ENCODE results near the gene STRIT1. TPM values are rescaled to one million over a fixed set of nuclear protein-coding genes. Genes with fewer than 3 reads are reported as not detected.

The STRIT1 gene
- total and polyA plus RNA-seq, 2 of the 4 experiments (the other 2 are of a cell fraction): not detected

- TF ChIP-seq RFX5 (IDR thresholded peaks at IDR 0.05; ENCODE audit: low read depth, low read length) (no peak), CEBPB (IDR thresholded peaks at IDR 0.05; ENCODE audit: low read depth, low read length) (no peak)
These were observed 10.1 kb downstream of the STRIT1 start (continued) for GRCh38 chr3:155283092-155284056.

GRCh38 chr3:155282385-155283091 is 10.9 kb downstream of the STRIT1 start:
- H2AFZ ChIP-seq (replicated peaks; ENCODE audit: low read length, poor library complexity): no peak overlapping the region
- DNase-seq (peak; percentile 74), ATAC-seq (ENCODE audit: low read depth) (peak; percentile 82)
- H2BK5ac ChIP-seq (ENCODE audit: low read depth, low read length, poor library complexity, severe bottlenecking): peak overlapping the region; percentile 35
- no peaks in the 10 kb centered on the region for H3K36me3 ChIP-seq (ENCODE audit: control insufficient read depth, insufficient read depth, low read length)
- POLR2A ChIA-PET (ENCODE audit: unreplicated experiment): no interaction called here
- no peaks in the 10 kb centered on the region for H4K20me1 ChIP-seq (ENCODE audit: insufficient read depth, low read length)
- no peak overlapping the region for H3K9ac ChIP-seq (ENCODE audit: low read depth, low read length)
- TF ChIP-seq USF2 (IDR thresholded peaks at IDR 0.05; ENCODE audit: low read depth, low read length) (no peak), FOS (IDR thresholded peaks at IDR 0.05; ENCODE audit: low read depth, low read length) (no peak), ELK1 (IDR thresholded peaks at IDR 0.05; ENCODE audit: borderline replicate concordance, low read depth, low read length) (no peak), MAFK (IDR thresholded peaks at IDR 0.05; ENCODE audit: low read depth, low read length) (peak; percentile 74), POLR2A (IDR thresholded peaks at IDR 0.05; ENCODE audit: low read depth, low read length) (no peak), CEBPB (IDR thresholded peaks at IDR 0.05; ENCODE audit: low read depth, low read length) (no peak)
- intact Hi-C loops (cut with micrococcal nuclease) (no loop called here), dilution Hi-C loops (cut with HindIII; ENCODE audit: low sequenced_read_pairs, unreplicated experiment) (no loop called here), in situ Hi-C loops (cut with MboI; ENCODE audit: low sequenced_read_pairs) (no loop called here)
- peak overlapping the region; percentile 6 for H4K91ac ChIP-seq (ENCODE audit: insufficient read depth, low read depth, low read length)
- no peaks in the 10 kb centered on the region for H3K27me3 ChIP-seq (ENCODE audit: control insufficient read depth, insufficient read depth, low read length)
- CTCF ChIA-PET: interaction anchor here (0.6 kb wide), 1 partner anchor 19 kb away, joined by 3 read pairs; no protein-coding TSS in a partner anchor
- H3K4me2 ChIP-seq (ENCODE audit: low read depth, low read length): peak overlapping the region; percentile 67
- H2BK15ac ChIP-seq (ENCODE audit: low read depth, low read length): peak overlapping the region; percentile 27; the same call in 1 of the 3 replicates
- 95% methylated on average over 3 of the region's 6 CpGs; no CpG with 5 or more reads in 1 of the 2 experiments for whole genome bisulfite sequencing, 2 experiments (ENCODE audit: extremely low coverage in 2 of 2, insufficient read length in 1 of 2)
- H2BK120ac ChIP-seq (ENCODE audit: low read depth, low read length): peak overlapping the region; percentile 12
- no TSS peak for BruUV-seq (replicated peaks)
- H2AK5ac ChIP-seq (ENCODE audit: low read depth, low read length): peak overlapping the region; percentile 43; the same call in 1 of the 2 replicates
- H3K9me1 ChIP-seq (ENCODE audit: insufficient read depth, low read length): peaks cover 5% of the 10 kb centered on the region
- no peak overlapping the region for H3K56ac ChIP-seq (ENCODE audit: extremely low read depth, insufficient read depth, low read length)
- no peaks in the 10 kb centered on the region for H3K9me3 ChIP-seq (ENCODE audit: control insufficient read depth, insufficient read depth, low read length)
- H3K27ac ChIP-seq (ENCODE audit: insufficient read depth, low read length): 0 out of 2 replicates have a peak overlapping the region, but pooled peaks have one; percentile 3
- peak overlapping the region; percentile 12 for H3K14ac ChIP-seq (replicated peaks; ENCODE audit: low read depth, low read length)
- peak overlapping the region; percentile 53 for H3K4ac ChIP-seq (ENCODE audit: low read depth, low read length)
- no peaks in the 10 kb centered on the region for H3K79me1 ChIP-seq (ENCODE audit: low read depth in 1 of 2, low read length in 2 of 2)
- H4K8ac ChIP-seq (ENCODE audit: low read depth in 2 of 2, low read length in 2 of 2): peak overlapping the region in 1 of 2 experiments; percentile 48; a peak in 1 of 4 replicates
- H2AK9ac ChIP-seq (replicated peaks; ENCODE audit: low read depth, low read length, poor library complexity): no peak overlapping the region
- no peak overlapping the region for H3K23ac ChIP-seq (ENCODE audit: low read depth, low read length)
- H2BK20ac ChIP-seq (ENCODE audit: low read depth, low read length): peak overlapping the region; percentile 26; the same call in 1 of the 2 replicates
- H3K18ac ChIP-seq (ENCODE audit: low read depth, low read length): peak overlapping the region; percentile 63; the same call in 1 of the 2 replicates
- H4K5ac ChIP-seq (ENCODE audit: low read depth, low read length): peak overlapping the region; percentile 4; the same call in 1 of the 2 replicates
- no peak overlapping the region for H3K4me3 ChIP-seq (ENCODE audit: insufficient read depth, low read depth, low read length)
- H3K4me1 ChIP-seq (ENCODE audit: control insufficient read depth, insufficient read depth, low read length): peaks cover 6% of the 10 kb centered on the region
